Fibroblast of lung (primary cell): ENCODE results near the gene TUBB4B. TPM values are rescaled to one million over a fixed set of nuclear protein-coding genes. Genes with fewer than 3 reads are reported as not detected.

ENCODE experiments used
- DNase-seq, 2 donors: peaks; one replicate each; pipeline versions ENCODE4 v3.0.0 to v3.0.0-alpha.2; 2010; ENCODE audit warnings: low read depth in 2 of 2
- H2AFZ ChIP-seq: 2 replicates; pipeline ENCODE4 v1.5.1; 2012; ENCODE audit warnings: low read length, control low read depth, inconsistent platforms
- H3K27ac ChIP-seq: 2 replicates; pipeline ENCODE4 v1.5.1; 2011; ENCODE audit warnings: low read length, control low read depth; ENCODE audit not compliant: insufficient read depth
- H3K27me3 ChIP-seq: 2 replicates; pipeline ENCODE4 v1.5.1; 2011; ENCODE audit warnings: mild to moderate bottlenecking, low read length; ENCODE audit not compliant: control insufficient read depth, insufficient read depth
- H3K36me3 ChIP-seq: 2 replicates; pipeline ENCODE4 v1.5.1; 2011; ENCODE audit warnings: low read length; ENCODE audit not compliant: control insufficient read depth, insufficient read depth
- H3K4me1 ChIP-seq: 2 replicates; pipeline ENCODE4 v1.5.1; 2011; ENCODE audit warnings: low read length; ENCODE audit not compliant: control insufficient read depth, insufficient read depth; ENCODE audit errors: extremely low read depth
- H3K4me2 ChIP-seq: 2 replicates; pipeline ENCODE4 v1.5.1; 2011; ENCODE audit warnings: low read length, control low read depth; ENCODE audit not compliant: insufficient read depth; ENCODE audit errors: extremely low read depth
- H3K4me3 ChIP-seq, 4 experiments: fragments of 200-600 bp in 1 of 4; sonication (generic) in 1 of 4; replicated peaks in 1 of 4; 2 replicates each; pipeline ENCODE4 v1.5.1; 2011 to 2016; ENCODE audit warnings: low read length in 4 of 4, low read depth in 3 of 4, mild to moderate bottlenecking in 3 of 4, control low read depth in 2 of 4, inconsistent platforms in 1 of 4, mixed read lengths in 1 of 4; ENCODE audit not compliant: insufficient read depth in 1 of 4; ENCODE audit errors: control extremely low read depth in 1 of 4
- H3K79me2 ChIP-seq: 2 replicates; pipeline ENCODE4 v1.5.1; 2012; ENCODE audit warnings: mild to moderate bottlenecking, low read length, inconsistent platforms; ENCODE audit not compliant: control insufficient read depth, insufficient read depth
- H3K9ac ChIP-seq: 2 replicates; pipeline ENCODE4 v1.5.1; 2011; ENCODE audit warnings: mild to moderate bottlenecking, low read length, control low read depth; ENCODE audit not compliant: insufficient read depth
- H3K9me3 ChIP-seq: 2 replicates; pipeline ENCODE4 v1.5.1; 2012; ENCODE audit warnings: low read depth, low read length; ENCODE audit not compliant: control insufficient read depth, insufficient read depth
- H4K20me1 ChIP-seq: 2 replicates; pipeline ENCODE4 v1.5.1; 2011; ENCODE audit warnings: low read length; ENCODE audit not compliant: control insufficient read depth, insufficient read depth; ENCODE audit errors: extremely low read depth
- EZH2 ChIP-seq: IDR thresholded peaks from 2 replicates; pipeline ENCODE4 v1.5.1; 2012; ENCODE audit warnings: low read length, control low read depth, mild to moderate bottlenecking; ENCODE audit errors: missing control alignments
- polyA plus RNA-seq, 2 donors: library from polyadenylated mRNA; depleted of rRNA in 1 of 2; stranded (reverse) in 1 of 2; unstranded in 1 of 2; fragments of >200 nt; gene quantifications; 2 replicates each; pipeline ENCODE4 v1.2.1, GENCODE V29; 2011 to 2012; ENCODE audit warnings: missing spikeins in 1 of 2
- total RNA-seq: library from RNA; depleted of rRNA; stranded (reverse); fragments of >200 nt; gene quantifications from 2 replicates; pipeline ENCODE4 v1.2.1, GENCODE V29; 2014
- TF ChIP-seq, protein P1 (sequence below), 2 donors: IDR thresholded peaks in 1 of 2; conservative IDR thresholded peaks in 1 of 2; 1 replicate in 1 of 2; 2 replicates in 1 of 2; pipeline ENCODE4 v1.5.1; 2011 to 2012; ENCODE audit warnings: low read length in 2 of 2, control low read depth in 1 of 2, inconsistent platforms in 1 of 2, low read depth in 1 of 2, mild to moderate bottlenecking in 1 of 2

The TUBB4B gene
- total and polyA plus RNA-seq, 2 donors (not counting 1 experiment from before 2014, with no cell fraction given) = 111 to 332 TPM

- no peaks in the 10 kb centered on the region for H3K27me3 ChIP-seq
- H4K20me1 ChIP-seq = no peaks in the 10 kb centered on the region
- H3K79me2 ChIP-seq = no peaks in the 10 kb centered on the region
- peaks cover 5% of the 10 kb centered on the region for H3K4me1 ChIP-seq
- H2AFZ ChIP-seq = no peak overlapping the region
- H3K9ac ChIP-seq = no peak overlapping the region
- no peaks in the 10 kb centered on the region for H3K9me3 ChIP-seq
- no peak for DNase-seq
- no peak overlapping the region for H3K4me2 ChIP-seq
- no peak overlapping the region for H3K4me3 ChIP-seq
- H3K36me3 ChIP-seq = peaks cover 19% of the 10 kb centered on the region
- TF ChIP-seq, protein P1, sequence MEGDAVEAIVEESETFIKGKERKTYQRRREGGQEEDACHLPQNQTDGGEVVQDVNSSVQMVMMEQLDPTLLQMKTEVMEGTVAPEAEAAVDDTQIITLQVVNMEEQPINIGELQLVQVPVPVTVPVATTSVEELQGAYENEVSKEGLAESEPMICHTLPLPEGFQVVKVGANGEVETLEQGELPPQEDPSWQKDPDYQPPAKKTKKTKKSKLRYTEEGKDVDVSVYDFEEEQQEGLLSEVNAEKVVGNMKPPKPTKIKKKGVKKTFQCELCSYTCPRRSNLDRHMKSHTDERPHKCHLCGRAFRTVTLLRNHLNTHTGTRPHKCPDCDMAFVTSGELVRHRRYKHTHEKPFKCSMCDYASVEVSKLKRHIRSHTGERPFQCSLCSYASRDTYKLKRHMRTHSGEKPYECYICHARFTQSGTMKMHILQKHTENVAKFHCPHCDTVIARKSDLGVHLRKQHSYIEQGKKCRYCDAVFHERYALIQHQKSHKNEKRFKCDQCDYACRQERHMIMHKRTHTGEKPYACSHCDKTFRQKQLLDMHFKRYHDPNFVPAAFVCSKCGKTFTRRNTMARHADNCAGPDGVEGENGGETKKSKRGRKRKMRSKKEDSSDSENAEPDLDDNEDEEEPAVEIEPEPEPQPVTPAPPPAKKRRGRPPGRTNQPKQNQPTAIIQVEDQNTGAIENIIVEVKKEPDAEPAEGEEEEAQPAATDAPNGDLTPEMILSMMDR (conservative IDR thresholded peaks at IDR 0.05 in 1 of 2, IDR thresholded peaks at IDR 0.05 in 1 of 2; ENCODE audit: low read depth in 1 of 2, low read length in 2 of 2) = no peak
- TF ChIP-seq EZH2 = no peak
- no peak overlapping the region for H3K27ac ChIP-seq
These were observed 25.7 kb upstream of the TUBB4B start for GRCh38 chr9:137215196-137215986.

- Histone ChIP-seq H2AFZ (no peak overlapping the region), H3K4me2 (no peak overlapping the region)
- TF ChIP-seq EZH2 = no peak
- TF ChIP-seq, protein P1 (conservative IDR thresholded peaks at IDR 0.05 in 1 of 2, IDR thresholded peaks at IDR 0.05 in 1 of 2; ENCODE audit: low read depth in 1 of 2, low read length in 2 of 2) = no peak
These were observed 24.7 kb upstream of the TUBB4B start for GRCh38 chr9:137216188-137216965.

More at GRCh38 chr9:137216188-137216965, 24.7 kb upstream of the TUBB4B start:
- Histone ChIP-seq H3K36me3 (peaks cover 19% of the 10 kb centered on the region), H4K20me1 (no peaks in the 10 kb centered on the region), H3K79me2 (no peaks in the 10 kb centered on the region), H3K9ac (no peak overlapping the region), H3K27ac (no peak overlapping the region), H3K4me3 (no peak overlapping the region), H3K4me1 (peaks cover 5% of the 10 kb centered on the region), H3K27me3 (no peaks in the 10 kb centered on the region), H3K9me3 (no peaks in the 10 kb centered on the region)
- DNase-seq = no peak
